HUES48 (cell line): Measurements from ENCODE around the gene TWNK.
A peak's percentile ranks its signal among the peaks of the same experiment; 100 is the strongest.

Source experiments
- H3K27ac ChIP-seq: one replicate; pipeline ENCODE4 v1.7.0; 2013; ENCODE audit warnings: low read depth, low read length, inconsistent platforms
- H3K27me3 ChIP-seq: 2 replicates; pipeline ENCODE4 v1.6.1; 2013; ENCODE audit warnings: mild to moderate bottlenecking, low read length; ENCODE audit not compliant: control insufficient read depth, insufficient read depth
- H3K36me3 ChIP-seq: 2 replicates; pipeline ENCODE4 v1.6.1; 2013; ENCODE audit warnings: low read length; ENCODE audit not compliant: control insufficient read depth, insufficient read depth
- H3K4me1 ChIP-seq: 2 replicates; pipeline ENCODE4 v1.6.1; 2013; ENCODE audit warnings: mild to moderate bottlenecking, low read length; ENCODE audit not compliant: control insufficient read depth, insufficient read depth
- H3K4me3 ChIP-seq: 2 replicates; pipeline ENCODE4 v1.5.1; 2013; ENCODE audit warnings: mild to moderate bottlenecking, low read depth, low read length
- H3K9ac ChIP-seq: 2 replicates; pipeline ENCODE4 v1.6.1; 2013; ENCODE audit warnings: mild to moderate bottlenecking, low read depth, low read length, moderate library complexity
- H3K9me3 ChIP-seq: 2 replicates; pipeline ENCODE4 v1.6.1; 2013; ENCODE audit warnings: low read length; ENCODE audit not compliant: control insufficient read depth, insufficient read depth

TWNK gene

GRCh38 chr10:100986952-100987684 is at the start of gene TWNK, which contains the start of gene MRPL43:
Gene TWNK, plus strand, starts transcription at chr10:100987543. Its CDS starts 668 bp downstream, at chr10:100988211.
Gene MRPL43, minus strand, starts transcription at chr10:100987497. Its CDS starts 54 bp downstream, at chr10:100987443.
- peak within 1 kb of the TSS; percentile 90 for H3K27ac ChIP-seq
- H3K4me3 ChIP-seq, result peak within 1 kb of the TSS; percentile 91
- peak within 1 kb of the TSS; percentile 79 for H3K9ac ChIP-seq
- peaks cover 51% of the 10 kb centered on the region for H3K36me3 ChIP-seq
- H3K9me3 ChIP-seq, result no peaks in the 10 kb centered on the region
- H3K27me3 ChIP-seq, result no peaks in the 10 kb centered on the region
- H3K4me1 ChIP-seq, result peaks cover 9% of the 10 kb centered on the region; the same call in 1 of the 2 replicates

DNA sequence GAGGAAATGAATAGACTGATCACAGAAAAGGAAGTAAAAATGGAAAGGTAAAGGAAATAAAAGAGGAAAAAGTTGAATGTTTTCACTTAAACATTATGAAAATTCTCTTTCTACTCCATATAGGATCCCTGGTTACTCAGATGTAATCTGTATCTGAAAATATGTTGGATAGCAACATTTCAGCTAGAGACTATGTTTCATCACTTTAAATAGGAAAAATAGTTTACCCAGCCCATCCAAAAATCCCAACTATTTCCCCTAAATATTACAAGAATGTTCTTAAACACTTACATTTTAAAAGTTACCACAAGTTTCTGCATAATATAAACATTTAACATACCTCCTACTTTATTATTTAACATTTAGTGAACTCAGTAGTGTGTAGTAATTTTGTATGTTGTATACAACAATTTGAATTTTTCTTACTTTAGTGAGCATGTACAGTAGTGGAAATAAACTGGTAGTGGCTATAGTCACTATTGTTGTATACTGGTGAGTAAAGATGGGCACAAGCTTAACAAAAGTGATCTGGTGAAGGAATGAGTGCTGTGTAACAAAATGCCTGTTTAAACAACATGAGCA is 47.5 kb upstream of the TWNK start:
- H3K9ac ChIP-seq, result no peak overlapping the region
- no peaks in the 10 kb centered on the region for H3K27me3 ChIP-seq
- no peak overlapping the region for H3K27ac ChIP-seq
- no peak overlapping the region for H3K4me3 ChIP-seq
- H3K9me3 ChIP-seq, result no peaks in the 10 kb centered on the region
- no peaks in the 10 kb centered on the region for H3K4me1 ChIP-seq
- H3K36me3 ChIP-seq, result peaks cover 63% of the 10 kb centered on the region

GRCh38 chr10:100942229-100942628 is 45.1 kb upstream of the TWNK start:
- Histone ChIP-seq H3K9me3 (no peaks in the 10 kb centered on the region), H3K9ac (no peak overlapping the region), H3K27ac (no peak overlapping the region), H3K4me1 (no peaks in the 10 kb centered on the region), H3K27me3 (no peaks in the 10 kb centered on the region), H3K36me3 (peaks cover 79% of the 10 kb centered on the region), H3K4me3 (no peak overlapping the region)

DNA sequence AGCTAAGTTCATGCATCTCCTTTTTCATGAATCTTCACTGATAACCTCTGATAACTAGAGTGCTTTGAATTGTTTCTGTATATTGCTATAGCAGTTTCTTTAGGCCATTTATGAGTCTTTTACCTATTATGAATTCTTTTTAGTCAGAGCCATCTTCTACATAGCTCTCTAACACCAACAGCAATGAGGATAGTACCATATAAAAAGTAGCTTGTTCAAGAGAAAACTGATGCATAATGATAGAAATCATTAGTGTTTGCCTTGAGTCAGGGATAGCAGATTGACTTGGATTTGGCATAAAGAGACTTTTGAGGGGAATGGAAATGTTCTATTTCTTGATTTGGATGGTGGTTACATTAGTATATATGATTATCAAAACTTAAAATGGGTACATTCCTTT is 43.8 kb upstream of the TWNK start:
- H3K4me1 ChIP-seq, result no peaks in the 10 kb centered on the region
- H3K9ac ChIP-seq, result no peak overlapping the region
- no peak overlapping the region for H3K4me3 ChIP-seq
- no peak overlapping the region for H3K27ac ChIP-seq
- no peaks in the 10 kb centered on the region for H3K27me3 ChIP-seq
- H3K36me3 ChIP-seq, result peaks cover 79% of the 10 kb centered on the region
- H3K9me3 ChIP-seq, result no peaks in the 10 kb centered on the region

GRCh38 chr10:100945754-100946153 is 41.6 kb upstream of the TWNK start:
- no peaks in the 10 kb centered on the region for H3K9me3 ChIP-seq
- peaks cover 81% of the 10 kb centered on the region for H3K36me3 ChIP-seq
- H3K9ac ChIP-seq, result no peak overlapping the region
- H3K4me3 ChIP-seq, result no peak overlapping the region
- H3K27me3 ChIP-seq, result no peaks in the 10 kb centered on the region
- no peaks in the 10 kb centered on the region for H3K4me1 ChIP-seq
- no peak overlapping the region for H3K27ac ChIP-seq

GRCh38 chr10:100948916-100949315 is 38.4 kb upstream of the TWNK start:
- H3K9me3 ChIP-seq, result no peaks in the 10 kb centered on the region
- no peak overlapping the region for H3K4me3 ChIP-seq
- no peaks in the 10 kb centered on the region for H3K27me3 ChIP-seq
- H3K36me3 ChIP-seq, result peaks cover 64% of the 10 kb centered on the region
- no peak overlapping the region for H3K9ac ChIP-seq
- H3K4me1 ChIP-seq, result no peaks in the 10 kb centered on the region
- no peak overlapping the region for H3K27ac ChIP-seq

DNA sequence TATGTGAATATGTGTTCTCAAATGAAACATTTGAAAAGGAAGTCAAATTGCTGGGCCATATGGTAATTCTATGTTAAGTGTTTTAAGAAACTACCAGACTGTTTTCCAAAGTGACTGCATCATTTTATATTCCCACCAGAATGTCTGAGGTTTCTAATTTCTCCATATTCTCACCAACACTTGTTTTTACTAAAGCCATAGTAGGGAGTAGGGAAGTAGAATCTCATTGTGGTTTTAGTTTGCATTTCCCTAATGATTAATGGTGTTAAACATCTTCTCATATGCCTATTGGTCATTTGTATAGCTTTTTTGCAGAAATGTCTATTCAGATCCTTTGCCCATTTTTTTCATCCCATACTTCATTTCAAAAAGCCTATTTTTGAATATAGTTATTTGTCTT is 27.1 kb upstream of the TWNK start:
- Histone ChIP-seq H3K4me1 (no peaks in the 10 kb centered on the region), H3K9ac (no peak overlapping the region), H3K27ac (no peak overlapping the region), H3K36me3 (peaks cover 67% of the 10 kb centered on the region), H3K4me3 (no peak overlapping the region), H3K27me3 (no peaks in the 10 kb centered on the region), H3K9me3 (no peaks in the 10 kb centered on the region)

GRCh38 chr10:100962351-100963080 is 24.8 kb upstream of the TWNK start:
- Histone ChIP-seq H3K27me3 (no peaks in the 10 kb centered on the region), H3K4me3 (no peak overlapping the region), H3K9me3 (no peaks in the 10 kb centered on the region), H3K4me1 (no peaks in the 10 kb centered on the region), H3K27ac (no peak overlapping the region), H3K9ac (no peak overlapping the region), H3K36me3 (peaks cover 51% of the 10 kb centered on the region)

- H3K36me3 ChIP-seq, result peaks cover 42% of the 10 kb centered on the region
- no peak overlapping the region for H3K9ac ChIP-seq
- H3K9me3 ChIP-seq, result no peaks in the 10 kb centered on the region
Observed at GRCh38 chr10:100963826-100964225, 23.5 kb upstream of the TWNK start.

DNA sequence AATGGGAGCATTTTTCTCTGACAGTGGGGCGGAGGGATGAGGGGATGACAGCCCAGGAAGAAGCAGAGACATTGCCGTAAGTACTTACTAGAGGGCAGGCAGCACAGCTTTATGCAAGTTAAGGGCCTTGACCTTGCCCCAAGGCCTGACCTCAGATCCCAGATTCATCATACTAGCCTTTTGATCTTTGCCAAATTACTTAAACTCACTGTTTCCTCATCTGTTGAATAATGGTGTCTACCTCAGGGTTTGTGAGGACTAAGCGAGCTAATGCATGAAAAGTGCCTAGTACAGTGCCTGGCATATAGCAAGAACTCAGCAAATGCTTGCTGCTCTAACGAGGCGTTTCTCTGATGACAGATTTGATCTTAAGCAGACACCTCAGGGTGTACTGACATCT is 21.5 kb upstream of the TWNK start:
- no peak overlapping the region for H3K9ac ChIP-seq
- 0 out of 2 replicates have a peak, but pooled peaks cover 2% of the 10 kb centered on the region for H3K27me3 ChIP-seq
- peaks cover 23% of the 10 kb centered on the region for H3K36me3 ChIP-seq
- H3K4me3 ChIP-seq, result no peak overlapping the region
- no peak overlapping the region for H3K27ac ChIP-seq
- no peaks in the 10 kb centered on the region for H3K9me3 ChIP-seq
- H3K4me1 ChIP-seq, result no peaks in the 10 kb centered on the region; the same call in 1 of the 2 replicates

More at GRCh38 chr10:100963826-100964225, 23.5 kb upstream of the TWNK start:
- Histone ChIP-seq H3K4me1 (no peaks in the 10 kb centered on the region; the same call in 1 of the 2 replicates), H3K27ac (no peak overlapping the region), H3K4me3 (no peak overlapping the region), H3K27me3 (0 out of 2 replicates have a peak, but pooled peaks cover 2% of the 10 kb centered on the region)

DNA sequence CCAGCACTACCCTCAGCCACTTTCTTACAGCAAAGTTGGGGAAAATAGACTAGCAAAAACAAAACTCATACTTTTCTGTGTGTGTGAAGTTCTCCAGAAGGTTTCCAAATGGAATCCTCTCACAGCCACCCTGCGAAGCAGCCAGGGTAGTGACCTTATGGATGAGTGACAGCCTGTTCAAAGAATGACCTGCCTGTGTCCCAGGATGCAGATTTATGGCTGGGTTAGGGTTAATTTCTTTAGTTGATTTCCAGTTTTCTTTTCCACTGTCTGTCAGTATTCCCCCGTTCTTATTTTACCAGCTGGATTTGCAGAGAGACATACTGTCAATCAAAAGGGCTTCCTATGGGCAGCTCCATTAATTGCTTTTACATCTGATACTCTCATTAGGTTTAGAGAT is 20.5 kb upstream of the TWNK start:
- Histone ChIP-seq H3K36me3 (peaks cover 17% of the 10 kb centered on the region), H3K4me1 (no peaks in the 10 kb centered on the region; the same call in 1 of the 2 replicates), H3K9me3 (no peaks in the 10 kb centered on the region), H3K27me3 (0 out of 2 replicates have a peak, but pooled peaks cover 2% of the 10 kb centered on the region), H3K9ac (no peak overlapping the region), H3K4me3 (no peak overlapping the region), H3K27ac (no peak overlapping the region)
